ENCODE measurements around the gene PHF13.

PHF13 gene

DNA sequence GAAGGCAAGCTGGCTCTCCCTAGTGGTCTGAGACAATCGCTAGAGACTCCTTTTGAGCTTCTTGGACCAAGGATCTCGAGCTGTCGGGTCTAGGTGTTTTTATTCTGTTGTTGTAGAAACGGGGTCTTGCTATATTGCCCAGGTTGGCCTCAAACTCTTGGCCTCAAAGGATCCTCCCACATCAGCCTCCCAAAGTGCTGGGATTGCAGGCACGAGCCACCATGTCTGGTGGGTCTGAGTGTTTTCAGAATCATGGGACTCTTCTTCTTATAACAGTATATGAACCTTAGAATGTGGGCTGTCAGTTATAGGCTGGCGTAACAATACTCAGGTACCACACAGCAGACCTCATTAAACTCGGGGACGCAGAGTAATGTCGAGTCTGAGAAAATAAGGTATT is 55.0 kb downstream of the PHF13 start:
- CTCF ChIA-PET = interaction anchor here (1.6 to 1.9 kb wide), 2 partner anchors 22 to 50 kb away, joined by 3 to 5 read pairs; no protein-coding TSS in a partner anchor
- POLR2A ChIA-PET = no interaction called here

DNA sequence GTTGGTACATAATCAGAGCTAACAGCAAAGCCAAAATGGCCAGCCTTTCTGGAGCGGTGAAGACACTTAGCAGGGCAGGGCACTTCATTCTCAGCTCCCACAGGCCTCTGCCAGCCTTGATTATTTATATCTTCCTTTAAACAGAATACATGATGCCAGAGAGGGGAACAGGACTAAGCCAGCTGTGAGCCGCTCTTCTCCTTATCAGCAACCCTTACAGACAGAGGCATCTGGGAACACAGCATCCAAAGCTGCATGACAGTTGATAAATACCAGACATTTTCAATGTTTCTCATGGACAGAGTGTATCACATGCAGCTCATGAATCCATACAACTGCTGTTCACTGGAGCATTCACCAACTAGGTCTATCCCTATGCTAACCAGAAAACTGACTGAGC is 59.0 kb downstream of the PHF13 start:
- no peak for TF ChIP-seq CTCF (IDR thresholded peaks at IDR 0.05; ENCODE audit: insufficient read depth, low read length, missing control alignments)
- CTCF ChIA-PET = interaction anchor here (0.7 to 2.1 kb wide), 5 partner anchors 12 to 38 kb away, joined by 3 to 5 read pairs (median 4); partner anchors contain the start of gene DNAJC11
- POLR2A ChIA-PET = no interaction called here
- no peak for DNase-seq (ENCODE audit: low read depth, low spot score)
- H3K4me3 ChIP-seq (ENCODE audit: low read depth, low read length) = no peak overlapping the region

More for the DNA sequence above, 55.0 kb downstream of the PHF13 start:
- DNase-seq (ENCODE audit: low read depth, low spot score) = no peak
- no peak for TF ChIP-seq CTCF (IDR thresholded peaks at IDR 0.05; ENCODE audit: insufficient read depth, low read length, missing control alignments)
- H3K4me3 ChIP-seq (ENCODE audit: low read depth, low read length) = no peak overlapping the region
